SK-N-SH treated with all-trans-retinoic acid at 6 μM for 48 hours (cell line): ENCODE measurements around the gene ORM1.

Experiments
- ARNTL ChIP-seq: fragments of 450-650 bp; formaldehyde crosslinking; IDR thresholded peaks from 2 replicates; pipeline ENCODE4 v1.5.0; 2020; ENCODE audit warnings: low read depth, mild to moderate bottlenecking, moderate library complexity, borderline replicate concordance
- CREB5 ChIP-seq: fragments of 250-450 bp; sonication (Bioruptor Pico); IDR thresholded peaks from 2 replicates; pipeline ENCODE4 v1.5.1; 2020; ENCODE audit warnings: low read depth, mild to moderate bottlenecking, moderate library complexity
- OSR1 ChIP-seq: fragments of 250-450 bp; sonication (Bioruptor Pico); IDR thresholded peaks from 2 replicates; pipeline ENCODE4 v1.8.0; 2022; ENCODE audit warnings: moderate library complexity, mild to moderate bottlenecking, inconsistent platforms
- PATZ1 ChIP-seq: fragments of 250-450 bp; sonication (Bioruptor Pico); IDR thresholded peaks from 2 replicates; pipeline ENCODE4 v1.8.0; 2020; ENCODE audit warnings: mild to moderate bottlenecking, moderate library complexity, borderline replicate concordance
- SNAI2 ChIP-seq: fragments of 250-450 bp; sonication (Bioruptor Pico); IDR thresholded peaks from 2 replicates; pipeline ENCODE4 v1.5.0; 2020; ENCODE audit warnings: mild to moderate bottlenecking, moderate library complexity
- TCF4 ChIP-seq: fragments of 250-450 bp; sonication (Bioruptor Pico); IDR thresholded peaks from 2 replicates; pipeline ENCODE4 v1.8.0; 2021; ENCODE audit warnings: mild to moderate bottlenecking, moderate library complexity, borderline replicate concordance
- ZC3H10 ChIP-seq: fragments of 250-450 bp; sonication (Bioruptor Pico); IDR thresholded peaks from 2 replicates; pipeline ENCODE4 v1.5.1; 2021; ENCODE audit warnings: mild to moderate bottlenecking, moderate library complexity
- ZFP3 ChIP-seq: fragments of 250-450 bp; sonication (Bioruptor Pico); IDR thresholded peaks from 2 replicates; pipeline ENCODE4 v1.5.0; 2020; ENCODE audit warnings: mild to moderate bottlenecking, moderate library complexity
- ZNF70 ChIP-seq: fragments of 450-650 bp; formaldehyde crosslinking; IDR thresholded peaks from 2 replicates; pipeline ENCODE4 v1.5.0; 2020; ENCODE audit warnings: mild to moderate bottlenecking, moderate library complexity
- TF ChIP-seq, protein P1 (sequence below): fragments of 250-450 bp; sonication (Bioruptor Pico); IDR thresholded peaks from 2 replicates; pipeline ENCODE4 v1.5.0; 2020; ENCODE audit warnings: mild to moderate bottlenecking, moderate library complexity

- TF ChIP-seq ZNF70 (CRISPR knock-in tag) (no peak), ZFP3 (CRISPR knock-in tag) (no peak), ARNTL (CRISPR knock-in tag) (no peak), PATZ1 (CRISPR knock-in tag) (no peak), CREB5 (CRISPR knock-in tag) (no peak), TCF4 (no peak), ZC3H10 (CRISPR knock-in tag) (no peak), SNAI2 (no peak), OSR1 (CRISPR knock-in tag) (no peak)
- TF ChIP-seq, protein P1, sequence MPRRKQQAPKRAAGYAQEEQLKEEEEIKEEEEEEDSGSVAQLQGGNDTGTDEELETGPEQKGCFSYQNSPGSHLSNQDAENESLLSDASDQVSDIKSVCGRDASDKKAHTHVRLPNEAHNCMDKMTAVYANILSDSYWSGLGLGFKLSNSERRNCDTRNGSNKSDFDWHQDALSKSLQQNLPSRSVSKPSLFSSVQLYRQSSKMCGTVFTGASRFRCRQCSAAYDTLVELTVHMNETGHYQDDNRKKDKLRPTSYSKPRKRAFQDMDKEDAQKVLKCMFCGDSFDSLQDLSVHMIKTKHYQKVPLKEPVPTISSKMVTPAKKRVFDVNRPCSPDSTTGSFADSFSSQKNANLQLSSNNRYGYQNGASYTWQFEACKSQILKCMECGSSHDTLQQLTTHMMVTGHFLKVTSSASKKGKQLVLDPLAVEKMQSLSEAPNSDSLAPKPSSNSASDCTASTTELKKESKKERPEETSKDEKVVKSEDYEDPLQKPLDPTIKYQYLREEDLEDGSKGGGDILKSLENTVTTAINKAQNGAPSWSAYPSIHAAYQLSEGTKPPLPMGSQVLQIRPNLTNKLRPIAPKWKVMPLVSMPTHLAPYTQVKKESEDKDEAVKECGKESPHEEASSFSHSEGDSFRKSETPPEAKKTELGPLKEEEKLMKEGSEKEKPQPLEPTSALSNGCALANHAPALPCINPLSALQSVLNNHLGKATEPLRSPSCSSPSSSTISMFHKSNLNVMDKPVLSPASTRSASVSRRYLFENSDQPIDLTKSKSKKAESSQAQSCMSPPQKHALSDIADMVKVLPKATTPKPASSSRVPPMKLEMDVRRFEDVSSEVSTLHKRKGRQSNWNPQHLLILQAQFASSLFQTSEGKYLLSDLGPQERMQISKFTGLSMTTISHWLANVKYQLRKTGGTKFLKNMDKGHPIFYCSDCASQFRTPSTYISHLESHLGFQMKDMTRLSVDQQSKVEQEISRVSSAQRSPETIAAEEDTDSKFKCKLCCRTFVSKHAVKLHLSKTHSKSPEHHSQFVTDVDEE (CRISPR knock-in tag): no peak
These were observed 52.0 kb downstream of the ORM1 start for GRCh38 chr9:114374936-114375335.
